MM.1S (cell line): Measurements from ENCODE around the gene SPRED2.

Source experiments
- EZH2 ChIP-seq: fragments of 300-600 bp; sonication (generic); optimal IDR thresholded peaks from 2 replicates; pipeline ENCODE3; 2017; ENCODE audit warnings: low read depth, mild to moderate bottlenecking, antibody characterized with exemption, low read length, mixed read lengths
- EZH2phosphoT487 ChIP-seq: fragments of 300-600 bp; sonication (generic); IDR thresholded peaks from 2 replicates; pipeline ENCODE4 v1.6.1; 2018; ENCODE audit warnings: antibody characterized with exemption, low read length
- TF ChIP-seq, protein P1 (sequence below): fragments of 300-600 bp; sonication (generic); IDR thresholded peaks from 2 replicates; pipeline ENCODE4 v1.5.1; 2016; ENCODE audit warnings: antibody characterized with exemption, low read length, mixed read lengths

GRCh38 chr2:65432227-65433190 lies at the start of gene SPRED2:
- TF ChIP-seq EZH2 (no peak), EZH2phosphoT487 (no peak)
- TF ChIP-seq, protein P1, sequence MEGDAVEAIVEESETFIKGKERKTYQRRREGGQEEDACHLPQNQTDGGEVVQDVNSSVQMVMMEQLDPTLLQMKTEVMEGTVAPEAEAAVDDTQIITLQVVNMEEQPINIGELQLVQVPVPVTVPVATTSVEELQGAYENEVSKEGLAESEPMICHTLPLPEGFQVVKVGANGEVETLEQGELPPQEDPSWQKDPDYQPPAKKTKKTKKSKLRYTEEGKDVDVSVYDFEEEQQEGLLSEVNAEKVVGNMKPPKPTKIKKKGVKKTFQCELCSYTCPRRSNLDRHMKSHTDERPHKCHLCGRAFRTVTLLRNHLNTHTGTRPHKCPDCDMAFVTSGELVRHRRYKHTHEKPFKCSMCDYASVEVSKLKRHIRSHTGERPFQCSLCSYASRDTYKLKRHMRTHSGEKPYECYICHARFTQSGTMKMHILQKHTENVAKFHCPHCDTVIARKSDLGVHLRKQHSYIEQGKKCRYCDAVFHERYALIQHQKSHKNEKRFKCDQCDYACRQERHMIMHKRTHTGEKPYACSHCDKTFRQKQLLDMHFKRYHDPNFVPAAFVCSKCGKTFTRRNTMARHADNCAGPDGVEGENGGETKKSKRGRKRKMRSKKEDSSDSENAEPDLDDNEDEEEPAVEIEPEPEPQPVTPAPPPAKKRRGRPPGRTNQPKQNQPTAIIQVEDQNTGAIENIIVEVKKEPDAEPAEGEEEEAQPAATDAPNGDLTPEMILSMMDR, result no peak
